ENCODE data around the gene FAM107A. TPM values are rescaled to one million over a fixed set of nuclear protein-coding genes. Genes with fewer than 3 reads are reported as not detected.

The FAM107A gene
- total RNA-seq, 1 experiment from 2014 or later, result not detected

DNA sequence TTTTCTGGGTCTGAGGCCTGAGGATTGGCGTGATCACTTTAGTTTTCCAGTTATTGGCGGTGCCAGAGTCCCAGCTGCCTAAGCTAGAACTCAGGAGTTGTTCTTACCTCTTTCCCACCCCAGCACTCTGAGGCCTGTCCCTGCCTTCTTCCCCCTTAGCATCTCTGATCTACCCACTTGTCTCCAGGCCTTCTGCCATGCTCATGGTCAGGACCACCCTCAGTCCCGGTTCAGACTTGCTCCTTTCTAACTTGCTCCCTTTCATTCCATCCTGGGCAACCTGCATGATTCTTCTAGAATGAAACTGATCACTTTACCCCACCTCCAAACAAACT, 55.9 kb downstream of the FAM107A start:
- no peak for DNase-seq
- BruUV-seq (replicated peaks), result no TSS peak
- Histone ChIP-seq H3K4me3 (ENCODE audit: low read depth, low read length) (no peak overlapping the region), H3K36me3 (ENCODE audit: control insufficient read depth, insufficient read depth, low read length) (no peaks in the 10 kb centered on the region), H3K4me1 (peaks cover 56% of the 10 kb centered on the region), H3K27me3 (replicated peaks; ENCODE audit: control insufficient read depth, insufficient read depth, low read length) (no peaks in the 10 kb centered on the region), H3K9me3 (no peaks in the 10 kb centered on the region)
- intact Hi-C loops (cut with micrococcal nuclease; ENCODE audit: unreplicated experiment), result no loop called here
- ChIA-PET POLR2A (no interaction called here), CTCF (interaction anchor here (1.3 kb wide), 1 partner anchor 29 kb away, joined by 3 read pairs; the partner anchor contains the start of gene KCTD6)
- TF ChIP-seq, protein P1, sequence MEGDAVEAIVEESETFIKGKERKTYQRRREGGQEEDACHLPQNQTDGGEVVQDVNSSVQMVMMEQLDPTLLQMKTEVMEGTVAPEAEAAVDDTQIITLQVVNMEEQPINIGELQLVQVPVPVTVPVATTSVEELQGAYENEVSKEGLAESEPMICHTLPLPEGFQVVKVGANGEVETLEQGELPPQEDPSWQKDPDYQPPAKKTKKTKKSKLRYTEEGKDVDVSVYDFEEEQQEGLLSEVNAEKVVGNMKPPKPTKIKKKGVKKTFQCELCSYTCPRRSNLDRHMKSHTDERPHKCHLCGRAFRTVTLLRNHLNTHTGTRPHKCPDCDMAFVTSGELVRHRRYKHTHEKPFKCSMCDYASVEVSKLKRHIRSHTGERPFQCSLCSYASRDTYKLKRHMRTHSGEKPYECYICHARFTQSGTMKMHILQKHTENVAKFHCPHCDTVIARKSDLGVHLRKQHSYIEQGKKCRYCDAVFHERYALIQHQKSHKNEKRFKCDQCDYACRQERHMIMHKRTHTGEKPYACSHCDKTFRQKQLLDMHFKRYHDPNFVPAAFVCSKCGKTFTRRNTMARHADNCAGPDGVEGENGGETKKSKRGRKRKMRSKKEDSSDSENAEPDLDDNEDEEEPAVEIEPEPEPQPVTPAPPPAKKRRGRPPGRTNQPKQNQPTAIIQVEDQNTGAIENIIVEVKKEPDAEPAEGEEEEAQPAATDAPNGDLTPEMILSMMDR (IDR thresholded peaks at IDR 0.05; ENCODE audit: insufficient read depth in 1 of 2, low read depth in 1 of 2, low read length in 1 of 2, severe bottlenecking in 1 of 2, unreplicated experiment in 1 of 2), result no peak
- Mint-ChIP-seq H3K27me3 (ENCODE audit: insufficient read depth, unreplicated experiment) (no peaks in the 10 kb centered on the region), H3K27ac (ENCODE audit: unreplicated experiment) (no peak overlapping the region), H3K4me3 (ENCODE audit: unreplicated experiment) (no peak overlapping the region), H3K36me3 (ENCODE audit: insufficient read depth, unreplicated experiment) (no peaks in the 10 kb centered on the region), H3K9me3 (ENCODE audit: unreplicated experiment) (no peaks in the 10 kb centered on the region), H3K4me1 (ENCODE audit: low read depth, unreplicated experiment) (peaks cover 22% of the 10 kb centered on the region)

DNA sequence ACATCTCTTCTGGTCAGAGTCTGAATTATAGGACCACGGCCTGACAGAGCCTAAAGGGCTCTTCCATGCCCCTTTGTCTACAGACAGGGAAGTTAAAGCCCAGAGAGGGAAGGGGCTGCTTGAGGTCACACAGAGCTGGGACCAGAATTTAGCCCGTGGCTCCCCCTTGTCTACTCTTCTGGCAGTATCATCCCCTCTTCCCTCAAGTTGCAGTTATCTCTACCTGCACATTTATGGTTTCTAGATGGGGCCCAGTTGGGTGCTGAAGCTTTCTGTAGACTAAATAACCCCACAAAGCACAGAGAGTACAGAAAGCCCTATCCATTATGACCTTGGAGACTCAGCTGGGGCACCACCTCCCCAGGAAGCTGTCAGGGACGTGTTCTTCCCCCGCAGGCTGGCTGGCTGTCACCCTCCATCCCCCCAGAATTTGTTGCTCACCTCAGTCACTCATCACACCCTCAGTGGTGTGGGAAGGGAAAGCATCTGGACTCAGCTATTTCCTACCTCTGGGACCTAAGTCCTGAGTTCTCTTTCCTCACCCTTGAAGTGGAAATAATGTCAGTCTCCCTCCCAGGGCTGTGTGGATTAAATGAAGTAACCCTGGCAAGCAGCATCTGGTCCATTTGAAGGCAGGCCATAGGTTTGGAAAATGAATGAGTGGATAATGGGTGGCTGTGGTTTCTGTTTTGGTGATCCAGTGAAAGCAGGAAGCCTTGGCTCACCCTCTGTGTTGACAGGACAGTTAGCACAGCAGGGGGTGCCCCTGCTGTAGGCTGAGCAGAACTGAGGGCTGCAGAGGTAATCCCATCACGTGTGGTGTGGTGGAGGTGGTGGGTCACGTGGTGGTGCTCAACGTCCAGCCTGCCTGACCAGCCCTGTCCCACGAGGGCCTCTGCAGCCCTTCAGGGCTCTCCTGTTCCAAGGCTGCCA, 56.5 kb downstream of the FAM107A start:
- H3K9me3 ChIP-seq, result no peaks in the 10 kb centered on the region
- H3K27me3 ChIP-seq (replicated peaks; ENCODE audit: control insufficient read depth, insufficient read depth, low read length), result no peaks in the 10 kb centered on the region
- ChIA-PET POLR2A (no interaction called here), CTCF (no interaction called here)
- BruUV-seq (replicated peaks), result no TSS peak
- H3K36me3 ChIP-seq (ENCODE audit: control insufficient read depth, insufficient read depth, low read length), result no peaks in the 10 kb centered on the region
- Mint-ChIP-seq H3K9me3 (ENCODE audit: unreplicated experiment) (no peaks in the 10 kb centered on the region), H3K36me3 (ENCODE audit: insufficient read depth, unreplicated experiment) (no peaks in the 10 kb centered on the region), H3K27ac (ENCODE audit: unreplicated experiment) (no peak overlapping the region), H3K27me3 (ENCODE audit: insufficient read depth, unreplicated experiment) (no peaks in the 10 kb centered on the region), H3K4me1 (ENCODE audit: low read depth, unreplicated experiment) (peaks cover 22% of the 10 kb centered on the region), H3K4me3 (ENCODE audit: unreplicated experiment) (no peak overlapping the region)
- TF ChIP-seq, protein P1 (IDR thresholded peaks at IDR 0.05; ENCODE audit: insufficient read depth in 1 of 2, low read depth in 1 of 2, low read length in 1 of 2, severe bottlenecking in 1 of 2, unreplicated experiment in 1 of 2), result no peak
- no peak overlapping the region for H3K4me3 ChIP-seq (ENCODE audit: low read depth, low read length)
- H3K4me1 ChIP-seq, result peaks cover 56% of the 10 kb centered on the region
- DNase-seq, result no peak
- intact Hi-C loops (cut with micrococcal nuclease; ENCODE audit: unreplicated experiment), result loop anchor here (1.0 kb wide), 1 partner anchor 12 kb away; no protein-coding TSS in a partner anchor

DNA sequence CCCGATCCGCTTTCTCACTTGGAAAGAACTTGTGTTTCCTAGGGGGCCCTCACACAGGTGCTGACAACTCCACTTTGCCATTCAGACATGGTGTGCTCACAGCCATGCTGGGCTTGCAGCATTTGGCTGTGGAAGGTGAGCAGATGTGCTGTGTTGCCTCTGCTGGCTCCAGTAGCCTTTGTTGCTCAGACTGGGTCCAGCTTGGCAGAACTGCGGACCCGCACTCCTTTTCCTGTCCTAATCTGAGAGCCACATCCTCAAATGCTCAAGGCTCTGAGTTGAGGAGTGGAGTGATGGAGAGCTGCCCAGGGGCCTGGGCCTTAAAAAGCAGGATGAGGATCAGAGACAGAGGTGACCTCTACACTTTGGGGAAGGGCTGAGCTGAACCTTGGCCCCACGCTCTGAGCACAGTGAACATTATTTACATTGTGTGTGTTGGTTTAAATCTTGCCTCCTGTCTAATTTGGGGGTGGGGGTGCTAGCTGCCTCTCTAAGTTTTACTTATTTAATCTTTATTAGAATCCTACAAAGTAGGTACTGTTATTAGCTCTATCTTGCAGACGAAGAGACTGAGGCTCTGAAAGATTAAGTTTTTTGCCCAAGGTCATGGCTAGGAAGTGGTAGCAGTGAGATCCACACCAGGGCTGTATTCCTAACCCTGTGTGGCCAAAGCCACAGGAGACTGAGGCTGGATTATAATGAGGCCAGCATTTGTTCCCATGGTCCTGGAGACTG, 57.4 kb downstream of the FAM107A start:
- intact Hi-C loops (cut with micrococcal nuclease; ENCODE audit: unreplicated experiment), result loop anchor here (1.0 kb wide), 1 partner anchor 12 kb away; no protein-coding TSS in a partner anchor
- no peaks in the 10 kb centered on the region for H3K9me3 Mint-ChIP-seq (ENCODE audit: unreplicated experiment)
- DNase-seq, result no peak
- Histone ChIP-seq H3K4me1 (peaks cover 56% of the 10 kb centered on the region), H3K9me3 (no peaks in the 10 kb centered on the region), H3K36me3 (ENCODE audit: control insufficient read depth, insufficient read depth, low read length) (no peaks in the 10 kb centered on the region), H3K27me3 (replicated peaks; ENCODE audit: control insufficient read depth, insufficient read depth, low read length) (no peaks in the 10 kb centered on the region), H3K4me3 (ENCODE audit: low read depth, low read length) (no peak overlapping the region)
- no peaks in the 10 kb centered on the region for H3K36me3 Mint-ChIP-seq (ENCODE audit: insufficient read depth, unreplicated experiment)
- H3K27ac Mint-ChIP-seq (ENCODE audit: unreplicated experiment), result no peak overlapping the region
- ChIA-PET CTCF (no interaction called here), POLR2A (no interaction called here)
- no peaks in the 10 kb centered on the region for H3K27me3 Mint-ChIP-seq (ENCODE audit: insufficient read depth, unreplicated experiment)
- no TSS peak for BruUV-seq (replicated peaks)
- H3K4me1 Mint-ChIP-seq (ENCODE audit: low read depth, unreplicated experiment), result peaks cover 22% of the 10 kb centered on the region
- TF ChIP-seq, protein P1 (IDR thresholded peaks at IDR 0.05; ENCODE audit: insufficient read depth in 1 of 2, low read depth in 1 of 2, low read length in 1 of 2, severe bottlenecking in 1 of 2, unreplicated experiment in 1 of 2), result no peak
- H3K4me3 Mint-ChIP-seq (ENCODE audit: unreplicated experiment), result no peak overlapping the region

Measured in Caco-2 (cell line).